Glutamatergic neuron (in vitro differentiated cells): ENCODE results near the gene CYP2A6. TPM values are rescaled to one million over a fixed set of nuclear protein-coding genes. Genes with fewer than 3 reads are reported as not detected.
"Not testable (repeated sequence)": the region's sequence is repeated elsewhere in the genome, so short reads cannot be mapped to it uniquely, and the experiment has no call there.

ENCODE experiments used
- DNase-seq: peaks from one replicate; pipeline ENCODE4 v3.0.0; 2022
- H3K27ac Mint-ChIP-seq: one replicate; pipeline ENCODE4 v1.8.0; 2020; ENCODE audit warnings: mild to moderate bottlenecking, mixed read lengths, inconsistent platforms; ENCODE audit not compliant: unreplicated experiment
- H3K27me3 Mint-ChIP-seq: one replicate; pipeline ENCODE4 v1.8.0; 2020; ENCODE audit warnings: mild to moderate bottlenecking, moderate library complexity, mixed read lengths, inconsistent platforms; ENCODE audit not compliant: unreplicated experiment
- H3K36me3 Mint-ChIP-seq: one replicate; pipeline ENCODE4 v1.8.0; 2020; ENCODE audit warnings: mild to moderate bottlenecking, mixed read lengths, inconsistent platforms; ENCODE audit not compliant: unreplicated experiment
- H3K4me1 Mint-ChIP-seq: one replicate; pipeline ENCODE4 v1.8.0; 2020; ENCODE audit warnings: mild to moderate bottlenecking, low read depth, mixed read lengths, inconsistent platforms; ENCODE audit not compliant: unreplicated experiment
- H3K4me3 Mint-ChIP-seq: one replicate; pipeline ENCODE4 v1.8.0; 2020; ENCODE audit warnings: mild to moderate bottlenecking, mixed read lengths, inconsistent platforms; ENCODE audit not compliant: unreplicated experiment
- H3K9me3 Mint-ChIP-seq: one replicate; pipeline ENCODE4 v1.8.0; 2020; ENCODE audit warnings: mild to moderate bottlenecking, moderate library complexity, mixed read lengths, inconsistent platforms; ENCODE audit not compliant: unreplicated experiment
- CTCF ChIP-seq: fragments of 200-600 bp; sonication (generic); IDR thresholded peaks from one replicate; pipeline ENCODE4 v1.5.0; 2021; ENCODE audit not compliant: partially characterized antibody, unreplicated experiment
- total RNA-seq: library from RNA; stranded (reverse); fragmentation: NEBNext Ultra II Directional; extraction: Animal tissue kit (Norgen Biotek cat#: 25700); gene quantifications from one replicate; pipeline ENCODE4 v1.2.1, GENCODE V29; 2021; ENCODE audit not compliant: unreplicated experiment

The CYP2A6 gene
- total RNA-seq, 1 donor from 2014 or later, result not detected

GRCh38 chr19:40811478-40812341, 38.5 kb downstream of the CYP2A6 start:
- TF ChIP-seq CTCF, result no peak
- DNase-seq, result no peak
- peak overlapping the region; percentile 68 for H3K27ac Mint-ChIP-seq
- peaks cover 12% of the 10 kb centered on the region for H3K9me3 Mint-ChIP-seq
- peaks cover 14% of the 10 kb centered on the region for H3K27me3 Mint-ChIP-seq
- H3K4me1 Mint-ChIP-seq, result peaks cover 16% of the 10 kb centered on the region
- H3K4me3 Mint-ChIP-seq, result peak overlapping the region; percentile 94
- no peaks in the 10 kb centered on the region for H3K36me3 Mint-ChIP-seq

GRCh38 chr19:40810649-40811408, 39.4 kb downstream of the CYP2A6 start:
- Mint-ChIP-seq H3K27me3 (peaks cover 16% of the 10 kb centered on the region), H3K4me1 (peaks cover 22% of the 10 kb centered on the region), H3K4me3 (peak overlapping the region; percentile 94), H3K9me3 (peaks cover 12% of the 10 kb centered on the region)
- H3K27ac Mint-ChIP-seq, H3K36me3 Mint-ChIP-seq: not testable (repeated sequence)
- DNase-seq, result peak; percentile 77

- no peak overlapping the region for H3K27ac Mint-ChIP-seq
- H3K4me3 Mint-ChIP-seq, result peak overlapping the region; percentile 64
- no peaks in the 10 kb centered on the region for H3K36me3 Mint-ChIP-seq
- H3K9me3 Mint-ChIP-seq, result peaks cover 12% of the 10 kb centered on the region
- H3K27me3 Mint-ChIP-seq, result peaks cover 16% of the 10 kb centered on the region
- DNase-seq, result no peak
- H3K4me1 Mint-ChIP-seq, result peaks cover 27% of the 10 kb centered on the region
- TF ChIP-seq CTCF, result no peak
These were observed 40.1 kb downstream of the CYP2A6 start for GRCh38 chr19:40810160-40810559.

GRCh38 chr19:40809358-40810086, 40.7 kb downstream of the CYP2A6 start:
- TF ChIP-seq CTCF, result no peak
- peaks cover 12% of the 10 kb centered on the region for H3K9me3 Mint-ChIP-seq
- no peak overlapping the region for H3K27ac Mint-ChIP-seq
- H3K36me3 Mint-ChIP-seq, result no peaks in the 10 kb centered on the region
- H3K27me3 Mint-ChIP-seq, result peaks cover 18% of the 10 kb centered on the region
- H3K4me1 Mint-ChIP-seq, result peaks cover 34% of the 10 kb centered on the region
- H3K4me3 Mint-ChIP-seq, result no peak overlapping the region
- no peak for DNase-seq

- no peak for TF ChIP-seq CTCF
- Mint-ChIP-seq H3K4me3 (no peak overlapping the region), H3K4me1 (peaks cover 43% of the 10 kb centered on the region), H3K27ac (no peak overlapping the region), H3K36me3 (no peaks in the 10 kb centered on the region), H3K9me3 (peaks cover 12% of the 10 kb centered on the region), H3K27me3 (peaks cover 18% of the 10 kb centered on the region)
- no peak for DNase-seq
These were observed 41.8 kb downstream of the CYP2A6 start for GRCh38 chr19:40808497-40808896.
